Activated B cell treated with CpG ODN at 0.5 μM for 24 hours (primary cell): ENCODE data around the gene CDH10. TPM values are rescaled to one million over a fixed set of nuclear protein-coding genes. Genes with fewer than 3 reads are reported as not detected.

Experiments
- ATAC-seq: fragments of 200-7000 bp; cut with Tn5 transposase; one replicate; pipeline ENCODE4 v1.10.0; 2021; ENCODE audit warnings: low read depth, mild to moderate bottlenecking, moderate library complexity
- CTCF ChIA-PET: fragments of 350-600 bp; sonication (Branson Sonifier 250); formaldehyde crosslinking; loops from one replicate; lab custom pipeline; 2021; ENCODE audit warnings: antibody characterized with exemption; lab: Charles Lee
- POLR2A ChIA-PET: fragments of 350-600 bp; sonication (Branson Sonifier 250); formaldehyde crosslinking; loops from one replicate; lab custom pipeline; 2021; ENCODE audit warnings: antibody characterized with exemption; lab: Charles Lee
- DNase-seq: peaks from one replicate; pipeline ENCODE4 v3.0.0; 2022
- H3K27ac Mint-ChIP-seq: one replicate; pipeline ENCODE4 v1.8.0; 2020; ENCODE audit warnings: mixed read lengths
- H3K27me3 Mint-ChIP-seq: one replicate; pipeline ENCODE4 v1.8.0; 2021; ENCODE audit warnings: mixed read lengths
- H3K36me3 Mint-ChIP-seq: one replicate; pipeline ENCODE4 v1.8.0; 2021; ENCODE audit warnings: low read depth, mixed read lengths
- H3K4me1 Mint-ChIP-seq: one replicate; pipeline ENCODE4 v1.8.0; 2021; ENCODE audit warnings: mixed read lengths
- H3K4me3 Mint-ChIP-seq: one replicate; pipeline ENCODE4 v1.8.0; 2020; ENCODE audit warnings: mild to moderate bottlenecking, mixed read lengths
- H3K9me3 Mint-ChIP-seq: one replicate; pipeline ENCODE4 v1.8.0; 2020; ENCODE audit warnings: mixed read lengths
- intact Hi-C: fragments of 100-400 bp; cut with micrococcal nuclease; formaldehyde crosslinking; loops from one replicate; pipeline ENCODE4 v1.15.1; 2024
- total RNA-seq: library from RNA; stranded (reverse); gene quantifications from 2 replicates; pipeline ENCODE4 v1.2.3, GENCODE V29; 2022
- TF ChIP-seq, protein P1 (sequence below): fragments of 200-600 bp; IDR thresholded peaks from one replicate; pipeline ENCODE4 v1.8.0; 2022; ENCODE audit warnings: antibody characterized with exemption, mild to moderate bottlenecking

The CDH10 gene
- total RNA-seq, 1 donor from 2014 or later: not detected

DNA sequence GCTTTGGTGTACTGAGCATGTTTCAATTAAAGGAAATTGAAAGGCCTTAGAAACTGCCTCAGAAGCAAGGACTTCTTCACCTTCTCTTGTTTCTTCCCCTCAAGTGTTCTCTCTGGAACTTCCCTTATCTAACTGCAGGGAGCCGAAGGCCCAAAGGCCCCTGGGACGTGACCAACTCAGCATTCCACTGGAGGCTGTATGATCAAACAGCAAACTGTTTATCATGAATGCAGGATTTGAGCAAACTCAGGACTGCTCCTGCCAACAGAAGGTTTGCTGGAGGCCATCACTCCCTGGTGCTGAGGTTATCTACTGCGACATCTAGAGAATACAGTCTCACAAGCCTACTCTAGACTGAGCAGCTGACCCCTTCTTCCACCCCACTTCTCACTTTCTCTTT is 4.8 kb upstream of the CDH10 start:
- CTCF ChIA-PET: no interaction called here
- Mint-ChIP-seq H3K4me1 (no peaks in the 10 kb centered on the region), H3K27ac (no peak overlapping the region), H3K36me3 (no peaks in the 10 kb centered on the region), H3K9me3 (peaks cover 4% of the 10 kb centered on the region), H3K27me3 (no peaks in the 10 kb centered on the region), H3K4me3 (no peak overlapping the region)
- POLR2A ChIA-PET: no interaction called here
- intact Hi-C loops: no loop called here
- ATAC-seq (no peak), DNase-seq (no peak)
- TF ChIP-seq, protein P1, sequence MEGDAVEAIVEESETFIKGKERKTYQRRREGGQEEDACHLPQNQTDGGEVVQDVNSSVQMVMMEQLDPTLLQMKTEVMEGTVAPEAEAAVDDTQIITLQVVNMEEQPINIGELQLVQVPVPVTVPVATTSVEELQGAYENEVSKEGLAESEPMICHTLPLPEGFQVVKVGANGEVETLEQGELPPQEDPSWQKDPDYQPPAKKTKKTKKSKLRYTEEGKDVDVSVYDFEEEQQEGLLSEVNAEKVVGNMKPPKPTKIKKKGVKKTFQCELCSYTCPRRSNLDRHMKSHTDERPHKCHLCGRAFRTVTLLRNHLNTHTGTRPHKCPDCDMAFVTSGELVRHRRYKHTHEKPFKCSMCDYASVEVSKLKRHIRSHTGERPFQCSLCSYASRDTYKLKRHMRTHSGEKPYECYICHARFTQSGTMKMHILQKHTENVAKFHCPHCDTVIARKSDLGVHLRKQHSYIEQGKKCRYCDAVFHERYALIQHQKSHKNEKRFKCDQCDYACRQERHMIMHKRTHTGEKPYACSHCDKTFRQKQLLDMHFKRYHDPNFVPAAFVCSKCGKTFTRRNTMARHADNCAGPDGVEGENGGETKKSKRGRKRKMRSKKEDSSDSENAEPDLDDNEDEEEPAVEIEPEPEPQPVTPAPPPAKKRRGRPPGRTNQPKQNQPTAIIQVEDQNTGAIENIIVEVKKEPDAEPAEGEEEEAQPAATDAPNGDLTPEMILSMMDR: no peak

DNA sequence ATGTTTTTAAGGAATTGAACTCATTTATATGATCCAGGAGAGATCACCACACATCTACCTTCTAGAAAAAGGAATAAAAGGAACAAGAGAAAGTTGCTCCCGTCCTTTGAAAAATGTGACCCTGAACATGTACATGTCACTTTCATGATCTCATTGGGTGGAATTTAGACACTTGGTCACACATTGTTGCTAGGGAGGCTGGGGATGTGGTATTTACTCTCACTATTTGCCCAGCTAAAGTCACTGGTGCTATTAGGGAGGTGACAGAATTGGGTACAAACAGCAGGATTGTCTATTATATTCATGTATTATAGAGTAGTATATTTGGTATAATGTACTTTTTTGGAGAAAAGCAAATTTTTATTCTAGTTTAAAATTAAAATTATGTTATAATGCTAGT is 2.1 kb upstream of the CDH10 start:
- DNase-seq: no peak
- Mint-ChIP-seq H3K4me3 (no peak overlapping the region), H3K9me3 (peaks cover 2% of the 10 kb centered on the region), H3K36me3 (no peaks in the 10 kb centered on the region), H3K27ac (no peak overlapping the region), H3K4me1 (no peaks in the 10 kb centered on the region), H3K27me3 (no peaks in the 10 kb centered on the region)
- no peak for ATAC-seq
- ChIA-PET CTCF (no interaction called here), POLR2A (no interaction called here)
- TF ChIP-seq, protein P1: no peak
- intact Hi-C loops: no loop called here

DNA sequence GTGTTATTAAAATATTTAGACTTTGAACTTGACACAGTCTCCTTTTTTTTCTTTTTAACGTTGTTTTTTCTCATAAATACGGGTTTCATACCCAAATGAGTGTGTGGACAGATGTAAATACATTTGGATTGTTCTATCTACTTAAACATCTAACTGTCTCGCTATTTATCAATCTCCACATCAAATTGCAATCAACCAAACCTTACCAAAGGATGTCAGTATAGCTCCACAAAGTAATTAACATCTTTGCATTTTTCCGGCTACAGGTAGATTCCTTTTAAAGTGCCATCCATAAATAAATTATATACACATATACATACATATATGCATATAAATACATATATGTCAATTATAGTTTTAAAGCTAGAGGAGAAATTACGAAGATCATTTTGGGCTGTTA is 705 bp upstream of the CDH10 start:
- ChIA-PET POLR2A (no interaction called here), CTCF (no interaction called here)
- DNase-seq (no peak), ATAC-seq (no peak)
- no peak overlapping the region for H3K27ac Mint-ChIP-seq
- H3K9me3 Mint-ChIP-seq: peaks cover 2% of the 10 kb centered on the region
- intact Hi-C loops: no loop called here
- no peak overlapping the region for H3K4me3 Mint-ChIP-seq
- no peaks in the 10 kb centered on the region for H3K36me3 Mint-ChIP-seq
- H3K27me3 Mint-ChIP-seq: no peaks in the 10 kb centered on the region
- TF ChIP-seq, protein P1: no peak
- H3K4me1 Mint-ChIP-seq: no peaks in the 10 kb centered on the region

DNA sequence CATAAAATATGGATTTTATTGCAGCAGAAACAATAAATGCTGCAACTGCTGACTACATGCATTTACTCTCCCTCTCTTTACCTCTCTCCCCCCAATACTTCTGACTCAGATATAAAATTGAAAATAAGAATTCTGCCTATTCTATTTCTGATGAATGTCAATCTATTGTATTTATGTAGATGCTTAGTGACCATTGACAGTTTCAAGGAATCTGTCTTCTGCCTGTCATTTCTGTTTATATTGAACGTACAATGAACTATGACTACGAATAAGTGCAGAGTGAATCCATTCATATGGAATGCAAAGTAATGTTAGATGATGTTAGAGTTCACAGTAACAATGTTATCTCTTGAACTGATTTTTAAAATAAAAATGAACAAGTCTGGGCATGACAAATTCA is 898 bp downstream of the CDH10 start:
- Mint-ChIP-seq H3K4me3 (no peak overlapping the region), H3K27ac (no peak overlapping the region), H3K9me3 (peaks cover 2% of the 10 kb centered on the region), H3K4me1 (no peaks in the 10 kb centered on the region), H3K27me3 (no peaks in the 10 kb centered on the region), H3K36me3 (no peaks in the 10 kb centered on the region)
- ChIA-PET CTCF (no interaction called here), POLR2A (no interaction called here)
- no peak for DNase-seq
- no peak for ATAC-seq
- TF ChIP-seq, protein P1: no peak
- intact Hi-C loops: no loop called here

DNA sequence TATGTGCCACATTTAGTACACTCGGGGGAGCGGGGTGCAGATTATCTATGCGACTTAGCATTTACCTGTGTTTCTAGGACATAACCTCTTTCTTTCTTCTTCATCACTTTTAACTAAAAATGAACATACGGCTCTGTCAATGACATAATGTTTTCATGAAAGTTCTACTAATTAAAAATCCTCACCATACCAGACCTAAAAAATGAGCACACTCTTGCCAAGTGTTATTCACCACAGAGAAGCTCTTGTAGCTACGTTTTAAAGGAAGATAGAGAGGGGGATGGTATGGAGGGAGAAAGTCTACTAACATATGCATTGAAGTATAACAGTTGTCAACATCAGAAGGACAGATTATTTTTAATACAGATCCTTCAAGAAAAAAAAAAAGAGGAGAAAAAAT is 1.6 kb downstream of the CDH10 start:
- Mint-ChIP-seq H3K4me1 (no peaks in the 10 kb centered on the region), H3K9me3 (no peaks in the 10 kb centered on the region), H3K4me3 (no peak overlapping the region), H3K27me3 (no peaks in the 10 kb centered on the region), H3K36me3 (no peaks in the 10 kb centered on the region), H3K27ac (no peak overlapping the region)
- TF ChIP-seq, protein P1: no peak
- CTCF ChIA-PET: no interaction called here
- DNase-seq (no peak), ATAC-seq (no peak)
- intact Hi-C loops: no loop called here
- POLR2A ChIA-PET: no interaction called here
